WTC11 (cell line): ENCODE measurements around the gene SMDT1. TPM values are rescaled to one million over a fixed set of nuclear protein-coding genes. Genes with fewer than 3 reads are reported as not detected.

ENCODE experiments used
- ATAC-seq: fragments of 200-7000 bp; cut with Tn5 transposase; 2 replicates; pipeline ENCODE4 v1.10.0; 2021; ENCODE audit warnings: mild to moderate bottlenecking, moderate library complexity
- CTCF ChIA-PET: fragments of 300-600 bp; sonication (Branson Sonifier 250); formaldehyde crosslinking; loops from one replicate; lab custom pipeline; 2021; ENCODE audit warnings: antibody characterized with exemption; lab: Charles Lee
- POLR2A ChIA-PET: fragments of 350-600 bp; sonication (Branson Sonifier 250); formaldehyde crosslinking; loops from one replicate; lab custom pipeline; 2021; ENCODE audit warnings: antibody characterized with exemption; lab: Charles Lee
- DNase-seq: peaks from one replicate; pipeline ENCODE4 v3.0.0; 2021; ENCODE audit warnings: low spot score
- H3K27ac Mint-ChIP-seq: 2 replicates; pipeline ENCODE4 v1.8.0; 2021; ENCODE audit warnings: mixed read lengths
- H3K27me3 Mint-ChIP-seq: 2 replicates; pipeline ENCODE4 v1.8.0; 2021; ENCODE audit warnings: low read depth, mild to moderate bottlenecking, moderate library complexity, mixed read lengths
- H3K36me3 Mint-ChIP-seq: 2 replicates; pipeline ENCODE4 v1.8.0; 2021; ENCODE audit warnings: mixed read lengths
- H3K4me1 Mint-ChIP-seq: 2 replicates; pipeline ENCODE4 v1.8.0; 2022; ENCODE audit warnings: mixed read lengths
- H3K4me3 Mint-ChIP-seq: 2 replicates; pipeline ENCODE4 v1.8.0; 2021; ENCODE audit warnings: mild to moderate bottlenecking, moderate library complexity, mixed read lengths
- H3K9me3 Mint-ChIP-seq: 2 replicates; pipeline ENCODE4 v1.8.0; 2021; ENCODE audit warnings: mixed read lengths
- ATF3 ChIP-seq: sonication (generic); formaldehyde crosslinking; conservative IDR thresholded peaks from 2 replicates; pipeline ENCODE4 v1.8.1; 2022; ENCODE audit warnings: mild to moderate bottlenecking, missing genetic modification reagents
- CDX4 ChIP-seq: fragments of 250-450 bp; sonication (Bioruptor Pico); IDR thresholded peaks from 2 replicates; pipeline ENCODE4 v1.9.0; 2021; ENCODE audit warnings: moderate library complexity, mild to moderate bottlenecking, inconsistent platforms, borderline replicate concordance
- FOXJ3 ChIP-seq: sonication (generic); formaldehyde crosslinking; IDR thresholded peaks from 2 replicates; pipeline ENCODE4 v1.9.0; 2021; ENCODE audit warnings: missing genetic modification reagents, mild to moderate bottlenecking, borderline replicate concordance
- IRF1 ChIP-seq: sonication (generic); formaldehyde crosslinking; IDR thresholded peaks from 2 replicates; pipeline ENCODE4 v1.8.0; 2023; ENCODE audit warnings: missing genetic modification reagents
- JAZF1 ChIP-seq: fragments of 250-450 bp; sonication (Bioruptor Pico); IDR thresholded peaks from 2 replicates; pipeline ENCODE4 v1.9.0; 2021; ENCODE audit warnings: moderate library complexity, mild to moderate bottlenecking, inconsistent platforms
- MXD4 ChIP-seq: fragments of 250-450 bp; sonication (Bioruptor Pico); IDR thresholded peaks from 2 replicates; pipeline ENCODE4 v1.8.0; 2021; ENCODE audit warnings: mild to moderate bottlenecking, moderate library complexity, borderline replicate concordance
- NFYB ChIP-seq: sonication (generic); formaldehyde crosslinking; conservative IDR thresholded peaks from 2 replicates; pipeline ENCODE4 v1.8.0; 2022; ENCODE audit warnings: low read depth, missing genetic modification reagents
- NR3C1 ChIP-seq: sonication (generic); formaldehyde crosslinking; conservative IDR thresholded peaks from 2 replicates; pipeline ENCODE4 v1.8.1; 2023; ENCODE audit warnings: low read depth, mild to moderate bottlenecking, missing genetic modification reagents
- PRRX2 ChIP-seq: fragments of 250-450 bp; sonication (Bioruptor Pico); IDR thresholded peaks from 2 replicates; pipeline ENCODE4 v1.8.0; 2021; ENCODE audit warnings: mild to moderate bottlenecking
- RORB ChIP-seq: fragments of 250-450 bp; sonication (Bioruptor Pico); IDR thresholded peaks from 2 replicates; pipeline ENCODE4 v1.9.0; 2021; ENCODE audit warnings: mild to moderate bottlenecking
- TEAD4 ChIP-seq: sonication (generic); formaldehyde crosslinking; IDR thresholded peaks from 2 replicates; pipeline ENCODE4 v1.8.0; 2022; ENCODE audit warnings: mild to moderate bottlenecking, missing genetic modification reagents
- ZBTB21 ChIP-seq: sonication (generic); formaldehyde crosslinking; IDR thresholded peaks from 2 replicates; pipeline ENCODE4 v1.8.1; 2023; ENCODE audit warnings: mild to moderate bottlenecking, missing genetic modification reagents, borderline replicate concordance
- ZNF121 ChIP-seq: sonication (generic); formaldehyde crosslinking; IDR thresholded peaks from 2 replicates; pipeline ENCODE4 v1.8.0; 2023; ENCODE audit warnings: missing genetic modification reagents
- ZNF138 ChIP-seq: sonication (generic); formaldehyde crosslinking; conservative IDR thresholded peaks from 2 replicates; pipeline ENCODE4 v1.8.1; 2022; ENCODE audit warnings: mild to moderate bottlenecking, moderate library complexity, missing genetic modification reagents
- ZNF423 ChIP-seq: fragments of 250-450 bp; sonication (Bioruptor Pico); IDR thresholded peaks from 2 replicates; pipeline ENCODE4 v2.1.2; 2022; ENCODE audit warnings: mild to moderate bottlenecking, moderate library complexity
- total RNA-seq: library from RNA; stranded (reverse); gene quantifications from 3 replicates; pipeline ENCODE4 v1.2.3, GENCODE V29; 2021
- TF ChIP-seq, protein P1 (sequence below): sonication (generic); formaldehyde crosslinking; IDR thresholded peaks from 2 replicates; pipeline ENCODE4 v1.8.1; 2023; ENCODE audit warnings: mild to moderate bottlenecking, missing genetic modification reagents, borderline replicate concordance
- TF ChIP-seq, protein P2 (sequence below): sonication (generic); formaldehyde crosslinking; IDR thresholded peaks from 2 replicates; pipeline ENCODE4 v1.8.1; 2023; ENCODE audit warnings: mild to moderate bottlenecking, missing genetic modification reagents
- TF ChIP-seq, protein P3 (sequence below): sonication (generic); formaldehyde crosslinking; IDR thresholded peaks from 2 replicates; pipeline ENCODE4 v1.8.1; 2022; ENCODE audit warnings: mild to moderate bottlenecking, missing genetic modification reagents, moderate library complexity, borderline replicate concordance
- TF ChIP-seq, protein P4 (sequence below): sonication (generic); formaldehyde crosslinking; IDR thresholded peaks from 2 replicates; pipeline ENCODE4 v1.8.1; 2023; ENCODE audit warnings: mild to moderate bottlenecking, missing genetic modification reagents, moderate library complexity
- TF ChIP-seq, protein P5 (sequence below): fragments of 250-450 bp; sonication (Bioruptor Pico); IDR thresholded peaks from 2 replicates; pipeline ENCODE4 v1.9.0; 2021; ENCODE audit warnings: mild to moderate bottlenecking

SMDT1 gene
- total RNA-seq, 1 experiment from 2014 or later, result 39.9 TPM

- Mint-ChIP-seq H3K36me3 (peaks cover 4% of the 10 kb centered on the region), H3K4me3 (no peak overlapping the region), H3K9me3 (peaks cover 25% of the 10 kb centered on the region), H3K4me1 (no peaks in the 10 kb centered on the region)
- ATAC-seq, result no peak
- CTCF ChIA-PET, result interaction anchor here (1.0 kb wide), 1 partner anchor 116 kb away, joined by 3 read pairs; no protein-coding TSS in a partner anchor
- DNase-seq, result no peak
- TF ChIP-seq CDX4 (CRISPR knock-in tag), result no peak
- TF ChIP-seq JAZF1 (CRISPR knock-in tag), result no peak
- TF ChIP-seq, protein P1, sequence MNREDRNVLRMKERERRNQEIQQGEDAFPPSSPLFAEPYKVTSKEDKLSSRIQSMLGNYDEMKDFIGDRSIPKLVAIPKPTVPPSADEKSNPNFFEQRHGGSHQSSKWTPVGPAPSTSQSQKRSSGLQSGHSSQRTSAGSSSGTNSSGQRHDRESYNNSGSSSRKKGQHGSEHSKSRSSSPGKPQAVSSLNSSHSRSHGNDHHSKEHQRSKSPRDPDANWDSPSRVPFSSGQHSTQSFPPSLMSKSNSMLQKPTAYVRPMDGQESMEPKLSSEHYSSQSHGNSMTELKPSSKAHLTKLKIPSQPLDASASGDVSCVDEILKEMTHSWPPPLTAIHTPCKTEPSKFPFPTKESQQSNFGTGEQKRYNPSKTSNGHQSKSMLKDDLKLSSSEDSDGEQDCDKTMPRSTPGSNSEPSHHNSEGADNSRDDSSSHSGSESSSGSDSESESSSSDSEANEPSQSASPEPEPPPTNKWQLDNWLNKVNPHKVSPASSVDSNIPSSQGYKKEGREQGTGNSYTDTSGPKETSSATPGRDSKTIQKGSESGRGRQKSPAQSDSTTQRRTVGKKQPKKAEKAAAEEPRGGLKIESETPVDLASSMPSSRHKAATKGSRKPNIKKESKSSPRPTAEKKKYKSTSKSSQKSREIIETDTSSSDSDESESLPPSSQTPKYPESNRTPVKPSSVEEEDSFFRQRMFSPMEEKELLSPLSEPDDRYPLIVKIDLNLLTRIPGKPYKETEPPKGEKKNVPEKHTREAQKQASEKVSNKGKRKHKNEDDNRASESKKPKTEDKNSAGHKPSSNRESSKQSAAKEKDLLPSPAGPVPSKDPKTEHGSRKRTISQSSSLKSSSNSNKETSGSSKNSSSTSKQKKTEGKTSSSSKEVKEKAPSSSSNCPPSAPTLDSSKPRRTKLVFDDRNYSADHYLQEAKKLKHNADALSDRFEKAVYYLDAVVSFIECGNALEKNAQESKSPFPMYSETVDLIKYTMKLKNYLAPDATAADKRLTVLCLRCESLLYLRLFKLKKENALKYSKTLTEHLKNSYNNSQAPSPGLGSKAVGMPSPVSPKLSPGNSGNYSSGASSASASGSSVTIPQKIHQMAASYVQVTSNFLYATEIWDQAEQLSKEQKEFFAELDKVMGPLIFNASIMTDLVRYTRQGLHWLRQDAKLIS, result no peak
- TF ChIP-seq, protein P2, sequence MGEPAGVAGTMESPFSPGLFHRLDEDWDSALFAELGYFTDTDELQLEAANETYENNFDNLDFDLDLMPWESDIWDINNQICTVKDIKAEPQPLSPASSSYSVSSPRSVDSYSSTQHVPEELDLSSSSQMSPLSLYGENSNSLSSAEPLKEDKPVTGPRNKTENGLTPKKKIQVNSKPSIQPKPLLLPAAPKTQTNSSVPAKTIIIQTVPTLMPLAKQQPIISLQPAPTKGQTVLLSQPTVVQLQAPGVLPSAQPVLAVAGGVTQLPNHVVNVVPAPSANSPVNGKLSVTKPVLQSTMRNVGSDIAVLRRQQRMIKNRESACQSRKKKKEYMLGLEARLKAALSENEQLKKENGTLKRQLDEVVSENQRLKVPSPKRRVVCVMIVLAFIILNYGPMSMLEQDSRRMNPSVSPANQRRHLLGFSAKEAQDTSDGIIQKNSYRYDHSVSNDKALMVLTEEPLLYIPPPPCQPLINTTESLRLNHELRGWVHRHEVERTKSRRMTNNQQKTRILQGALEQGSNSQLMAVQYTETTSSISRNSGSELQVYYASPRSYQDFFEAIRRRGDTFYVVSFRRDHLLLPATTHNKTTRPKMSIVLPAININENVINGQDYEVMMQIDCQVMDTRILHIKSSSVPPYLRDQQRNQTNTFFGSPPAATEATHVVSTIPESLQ (CRISPR knock-in tag), result no peak
- TF ChIP-seq, protein P3, sequence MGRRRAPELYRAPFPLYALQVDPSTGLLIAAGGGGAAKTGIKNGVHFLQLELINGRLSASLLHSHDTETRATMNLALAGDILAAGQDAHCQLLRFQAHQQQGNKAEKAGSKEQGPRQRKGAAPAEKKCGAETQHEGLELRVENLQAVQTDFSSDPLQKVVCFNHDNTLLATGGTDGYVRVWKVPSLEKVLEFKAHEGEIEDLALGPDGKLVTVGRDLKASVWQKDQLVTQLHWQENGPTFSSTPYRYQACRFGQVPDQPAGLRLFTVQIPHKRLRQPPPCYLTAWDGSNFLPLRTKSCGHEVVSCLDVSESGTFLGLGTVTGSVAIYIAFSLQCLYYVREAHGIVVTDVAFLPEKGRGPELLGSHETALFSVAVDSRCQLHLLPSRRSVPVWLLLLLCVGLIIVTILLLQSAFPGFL (CRISPR knock-in tag), result no peak
- TF ChIP-seq IRF1 (CRISPR knock-in tag), result no peak
- no peak for TF ChIP-seq ZNF138 (CRISPR knock-in tag)
- TF ChIP-seq NR3C1 (CRISPR knock-in tag), result no peak
- no peak for TF ChIP-seq ZNF121
- TF ChIP-seq, protein P4, sequence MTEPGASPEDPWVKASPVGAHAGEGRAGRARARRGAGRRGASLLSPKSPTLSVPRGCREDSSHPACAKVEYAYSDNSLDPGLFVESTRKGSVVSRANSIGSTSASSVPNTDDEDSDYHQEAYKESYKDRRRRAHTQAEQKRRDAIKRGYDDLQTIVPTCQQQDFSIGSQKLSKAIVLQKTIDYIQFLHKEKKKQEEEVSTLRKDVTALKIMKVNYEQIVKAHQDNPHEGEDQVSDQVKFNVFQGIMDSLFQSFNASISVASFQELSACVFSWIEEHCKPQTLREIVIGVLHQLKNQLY (CRISPR knock-in tag), result no peak
- no peak for TF ChIP-seq ZNF423 (CRISPR knock-in tag)
- TF ChIP-seq, all 79 proteins: peak for 0
- POLR2A ChIA-PET, result no interaction called here
- H3K27ac Mint-ChIP-seq, result no peak overlapping the region
- H3K27me3 Mint-ChIP-seq, result peaks cover 29% of the 10 kb centered on the region
Observed at GRCh38 chr22:42041784-42042183, 37.7 kb upstream of the SMDT1 start.

DNA sequence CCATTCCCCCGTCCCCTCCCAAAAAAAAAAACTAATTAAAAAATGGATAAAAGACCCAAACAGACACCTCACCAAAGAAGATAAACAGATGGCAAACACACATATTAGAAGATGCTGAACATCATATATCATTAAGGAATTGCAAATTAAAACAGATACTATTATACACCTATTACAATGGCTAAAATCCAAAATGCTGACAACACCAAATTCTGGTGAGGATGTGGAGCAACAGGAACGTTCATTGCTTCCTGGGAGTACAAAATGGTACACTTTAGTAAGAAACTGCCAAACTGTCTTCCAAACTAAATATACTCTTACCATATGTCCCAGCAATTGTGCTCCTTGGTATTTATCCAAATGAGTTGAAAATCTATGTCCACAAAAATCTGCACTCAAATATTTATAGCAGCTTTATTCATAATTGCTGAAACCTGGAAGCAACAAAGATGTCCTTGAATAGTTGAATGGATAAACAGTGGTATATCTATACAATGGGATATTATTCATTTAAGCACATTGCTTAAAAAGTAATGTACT lies 28.8 kb upstream of the SMDT1 start:
- no peaks in the 10 kb centered on the region for H3K4me1 Mint-ChIP-seq
- peaks cover 2% of the 10 kb centered on the region for H3K9me3 Mint-ChIP-seq
- no peaks in the 10 kb centered on the region; the same call in 1 of the 2 replicates for H3K27me3 Mint-ChIP-seq
- TF ChIP-seq IRF1 (CRISPR knock-in tag), result no peak
- no peak for TF ChIP-seq ZNF138 (CRISPR knock-in tag)
- no peak for TF ChIP-seq TEAD4 (CRISPR knock-in tag)
- no peak for TF ChIP-seq ATF3 (CRISPR knock-in tag)
- no peak for TF ChIP-seq ZNF423 (CRISPR knock-in tag)
- TF ChIP-seq PRRX2 (CRISPR knock-in tag), result no peak
- no peak for TF ChIP-seq NFYB
- no peak for TF ChIP-seq RORB (CRISPR knock-in tag)
- no peak for TF ChIP-seq ZBTB21 (CRISPR knock-in tag)
- no peak for TF ChIP-seq FOXJ3 (CRISPR knock-in tag)
- TF ChIP-seq, protein P5, sequence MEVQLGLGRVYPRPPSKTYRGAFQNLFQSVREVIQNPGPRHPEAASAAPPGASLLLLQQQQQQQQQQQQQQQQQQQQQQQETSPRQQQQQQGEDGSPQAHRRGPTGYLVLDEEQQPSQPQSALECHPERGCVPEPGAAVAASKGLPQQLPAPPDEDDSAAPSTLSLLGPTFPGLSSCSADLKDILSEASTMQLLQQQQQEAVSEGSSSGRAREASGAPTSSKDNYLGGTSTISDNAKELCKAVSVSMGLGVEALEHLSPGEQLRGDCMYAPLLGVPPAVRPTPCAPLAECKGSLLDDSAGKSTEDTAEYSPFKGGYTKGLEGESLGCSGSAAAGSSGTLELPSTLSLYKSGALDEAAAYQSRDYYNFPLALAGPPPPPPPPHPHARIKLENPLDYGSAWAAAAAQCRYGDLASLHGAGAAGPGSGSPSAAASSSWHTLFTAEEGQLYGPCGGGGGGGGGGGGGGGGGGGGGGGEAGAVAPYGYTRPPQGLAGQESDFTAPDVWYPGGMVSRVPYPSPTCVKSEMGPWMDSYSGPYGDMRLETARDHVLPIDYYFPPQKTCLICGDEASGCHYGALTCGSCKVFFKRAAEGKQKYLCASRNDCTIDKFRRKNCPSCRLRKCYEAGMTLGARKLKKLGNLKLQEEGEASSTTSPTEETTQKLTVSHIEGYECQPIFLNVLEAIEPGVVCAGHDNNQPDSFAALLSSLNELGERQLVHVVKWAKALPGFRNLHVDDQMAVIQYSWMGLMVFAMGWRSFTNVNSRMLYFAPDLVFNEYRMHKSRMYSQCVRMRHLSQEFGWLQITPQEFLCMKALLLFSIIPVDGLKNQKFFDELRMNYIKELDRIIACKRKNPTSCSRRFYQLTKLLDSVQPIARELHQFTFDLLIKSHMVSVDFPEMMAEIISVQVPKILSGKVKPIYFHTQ, result no peak
- no peak for TF ChIP-seq MXD4 (CRISPR knock-in tag)
- POLR2A ChIA-PET, result no interaction called here
- CTCF ChIA-PET, result no interaction called here
- no peak for ATAC-seq
- H3K36me3 Mint-ChIP-seq, result no peaks in the 10 kb centered on the region
- H3K27ac Mint-ChIP-seq, result no peak overlapping the region
- no peak overlapping the region for H3K4me3 Mint-ChIP-seq
- DNase-seq, result no peak
